GM18858 (cell line): ENCODE measurements around the gene JAK2.
"Not testable (repeated sequence)": the region's sequence is repeated elsewhere in the genome, so short reads cannot be mapped to it uniquely, and the experiment has no call there.

Experiments used
- ATAC-seq: cut with Tn5 transposase; IDR thresholded peaks from one replicate; pipeline ENCODE4 v1.9.1; 2021; ENCODE audit not compliant: unreplicated experiment

Gene JAK2

DNA sequence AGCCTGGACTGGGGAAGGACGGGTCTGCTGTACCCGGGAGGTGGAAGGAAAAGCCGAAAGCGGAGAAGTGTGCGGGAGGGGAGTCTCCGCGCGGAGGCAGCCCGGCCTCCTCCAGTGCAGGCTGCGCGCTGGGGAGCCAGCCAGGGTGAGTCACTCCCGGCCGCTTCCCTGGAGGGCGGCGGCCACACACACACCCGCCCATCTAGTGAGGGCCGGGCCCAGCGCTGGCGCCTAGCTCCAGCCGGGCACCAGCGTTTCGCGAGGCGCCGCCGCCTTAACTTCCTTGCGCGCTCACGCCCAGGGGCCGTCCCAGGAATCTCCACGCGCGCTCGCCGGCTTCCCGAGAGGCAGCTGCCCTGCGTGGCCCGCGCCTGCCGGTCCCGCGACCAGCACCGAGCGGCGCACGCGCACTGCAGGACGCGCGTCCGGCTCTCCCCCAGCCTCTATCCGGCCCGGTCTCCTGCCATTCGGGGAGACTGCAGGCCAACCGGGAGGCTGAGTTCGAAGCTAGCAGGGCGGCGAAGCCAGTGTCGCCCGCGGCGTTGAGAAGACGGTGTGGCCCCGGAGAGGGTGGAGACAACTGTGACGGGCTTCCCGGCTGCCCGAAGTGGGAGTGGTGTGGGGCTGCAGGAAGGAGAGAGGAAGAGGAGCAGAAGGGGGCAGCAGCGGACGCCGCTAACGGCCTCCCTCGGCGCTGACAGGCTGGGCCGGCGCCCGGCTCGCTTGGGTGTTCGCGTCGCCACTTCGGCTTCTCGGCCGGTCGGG is at the start of gene JAK2:
Gene JAK2, plus strand, starts transcription at position 652 of the 765 bp plus-strand sequence. CDS start 36,716 bp downstream, outside the sequence.
- ATAC-seq: peak; percentile 53

DNA sequence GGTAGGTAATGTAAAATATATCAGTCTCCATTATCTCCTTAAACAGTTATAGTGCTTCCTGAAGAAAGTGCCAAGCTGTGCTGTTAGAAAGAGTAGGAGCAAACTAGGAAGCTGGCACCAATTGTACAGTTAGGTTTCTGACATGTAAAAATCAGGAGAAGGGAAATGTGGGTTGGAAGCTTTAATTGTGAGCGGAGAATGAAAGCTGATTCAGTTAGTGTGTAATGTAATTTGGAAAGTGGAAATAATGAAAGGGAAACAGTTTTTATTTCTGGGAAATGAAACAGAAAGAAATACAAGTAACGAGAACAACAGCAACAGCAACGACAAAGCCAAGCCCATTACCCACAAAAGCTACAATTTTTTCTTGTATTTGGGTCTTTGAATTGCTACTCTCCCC is 48.8 kb upstream of the JAK2 start:
- no peak for ATAC-seq

DNA sequence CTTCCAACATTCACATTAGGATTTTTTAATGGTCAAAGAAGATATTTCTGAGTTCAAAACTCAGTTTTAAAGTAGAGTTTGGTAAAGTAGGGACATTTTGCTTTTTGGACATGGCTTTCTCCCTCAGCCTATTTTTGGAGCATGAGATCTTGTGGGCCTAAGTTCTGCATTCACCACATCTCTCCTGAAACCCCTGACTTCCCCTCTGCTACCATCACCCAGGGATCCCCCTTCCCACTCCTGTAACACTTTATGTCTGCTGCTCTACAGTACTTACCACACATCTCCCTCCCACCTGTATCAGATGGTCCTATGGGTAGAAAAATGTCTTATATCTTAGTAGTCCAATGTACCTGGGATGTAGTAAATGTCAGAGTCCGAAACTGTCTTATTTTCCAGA is 48.2 kb upstream of the JAK2 start:
- ATAC-seq: peak; percentile 47

DNA sequence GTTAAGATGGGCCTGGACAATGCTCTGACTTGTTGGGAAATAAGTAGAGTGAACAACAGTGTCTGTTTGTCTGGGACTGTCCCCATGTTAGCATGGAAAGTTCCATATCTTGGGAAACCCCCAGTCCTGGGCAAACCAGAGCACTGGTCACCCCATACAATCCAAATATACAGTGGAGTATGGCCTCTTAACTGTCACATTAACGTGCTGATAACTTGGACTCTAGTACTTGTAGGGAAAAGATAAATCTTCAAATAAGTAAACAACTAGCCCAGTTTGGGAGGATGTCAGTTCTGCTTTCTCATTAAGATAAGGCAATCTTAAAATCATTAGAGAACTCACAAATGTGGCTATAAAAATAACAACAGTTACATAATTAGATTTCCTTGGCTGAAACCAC is 47.6 kb upstream of the JAK2 start:
- ATAC-seq: no peak

DNA sequence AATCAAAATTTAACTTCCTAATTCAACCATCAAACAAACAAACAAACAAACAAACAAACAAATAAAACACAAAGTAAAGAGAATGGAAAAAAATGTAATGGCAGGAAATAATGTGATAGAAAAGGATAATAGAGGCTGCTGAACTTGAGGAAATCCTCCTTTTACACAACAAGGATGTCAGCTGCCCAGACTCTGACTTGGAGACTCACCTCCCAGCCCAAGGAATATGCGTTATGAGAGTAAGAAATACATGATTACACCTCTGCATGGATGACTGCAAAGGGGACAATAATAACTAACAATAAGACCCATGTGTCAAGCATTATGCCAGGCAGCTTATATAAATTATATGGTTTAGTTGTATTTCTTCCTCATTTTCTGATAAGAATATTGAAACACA is 46.6 kb upstream of the JAK2 start:
- no peak for ATAC-seq

DNA sequence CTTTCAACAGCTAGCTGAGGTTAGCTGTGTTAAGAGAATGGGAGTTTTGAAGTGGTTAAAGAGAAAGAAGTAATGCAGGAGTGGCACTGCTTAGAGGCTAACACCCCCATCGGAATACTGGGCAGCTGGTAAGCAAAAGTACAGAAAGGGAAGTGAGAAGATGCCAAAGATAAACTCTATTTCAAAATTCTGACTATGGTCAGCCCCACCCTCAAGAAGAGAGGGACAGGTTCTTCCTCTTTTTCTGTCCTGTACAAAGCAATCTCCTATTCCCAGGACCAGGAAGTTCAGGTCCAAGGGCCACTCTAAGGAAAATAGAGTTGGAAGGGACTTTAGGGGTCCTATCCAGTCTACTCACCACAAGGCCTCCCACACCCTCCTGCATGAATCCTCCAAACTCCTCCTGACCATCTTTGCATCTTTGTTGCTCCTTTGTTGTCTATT is 45.9 kb upstream of the JAK2 start:
- peak; percentile 87 for ATAC-seq

DNA sequence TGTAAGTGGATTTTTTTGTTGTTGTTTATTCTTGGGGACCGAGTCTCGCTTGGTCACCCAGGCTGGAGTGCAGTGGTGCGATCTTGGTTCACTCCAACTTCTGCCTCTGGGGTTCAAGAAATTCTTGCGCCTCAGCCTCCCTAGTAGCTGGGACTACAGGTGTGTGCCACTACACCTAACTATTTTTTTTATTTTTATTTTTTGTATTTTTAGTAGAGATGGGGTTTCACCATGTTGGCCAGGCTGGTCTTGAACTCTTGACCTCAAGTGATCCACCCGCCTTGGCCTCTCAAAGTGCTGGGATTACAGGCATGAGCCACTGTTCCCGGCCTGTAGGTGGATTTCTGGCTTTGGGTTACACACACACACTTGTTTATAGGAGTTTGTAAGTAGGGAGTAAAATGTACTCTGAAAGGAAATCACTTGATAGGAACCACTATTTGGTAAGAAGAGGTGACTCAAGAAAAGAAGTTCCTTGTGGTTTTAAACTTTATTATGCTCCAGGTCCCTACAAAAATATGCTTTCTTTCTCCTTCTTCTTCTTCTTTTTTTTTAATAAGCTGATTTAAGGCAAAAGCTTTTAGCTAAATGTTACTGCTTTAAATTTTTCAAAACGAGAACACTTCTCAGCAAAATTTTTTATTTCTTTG is 42.9 kb upstream of the JAK2 start:
- ATAC-seq: not testable (repeated sequence)

DNA sequence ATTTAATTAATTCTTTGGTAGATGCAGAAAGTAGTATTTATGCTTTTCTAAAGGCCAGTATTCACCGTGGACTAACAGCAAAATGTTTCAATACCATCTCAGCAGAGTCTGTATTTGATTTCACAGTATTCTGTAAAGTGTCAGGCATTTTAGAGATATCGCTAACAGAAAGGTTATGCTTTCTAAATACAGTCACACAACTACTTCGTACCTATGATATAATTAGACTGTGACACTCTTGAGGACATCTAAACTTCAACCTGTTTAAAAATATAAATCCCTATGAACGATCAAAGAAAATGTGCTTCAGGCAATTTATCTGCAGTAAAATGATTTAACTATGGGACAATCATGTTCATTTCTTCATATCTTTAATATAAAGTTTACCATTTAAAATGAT is 41.7 kb upstream of the JAK2 start:
- no peak for ATAC-seq

DNA sequence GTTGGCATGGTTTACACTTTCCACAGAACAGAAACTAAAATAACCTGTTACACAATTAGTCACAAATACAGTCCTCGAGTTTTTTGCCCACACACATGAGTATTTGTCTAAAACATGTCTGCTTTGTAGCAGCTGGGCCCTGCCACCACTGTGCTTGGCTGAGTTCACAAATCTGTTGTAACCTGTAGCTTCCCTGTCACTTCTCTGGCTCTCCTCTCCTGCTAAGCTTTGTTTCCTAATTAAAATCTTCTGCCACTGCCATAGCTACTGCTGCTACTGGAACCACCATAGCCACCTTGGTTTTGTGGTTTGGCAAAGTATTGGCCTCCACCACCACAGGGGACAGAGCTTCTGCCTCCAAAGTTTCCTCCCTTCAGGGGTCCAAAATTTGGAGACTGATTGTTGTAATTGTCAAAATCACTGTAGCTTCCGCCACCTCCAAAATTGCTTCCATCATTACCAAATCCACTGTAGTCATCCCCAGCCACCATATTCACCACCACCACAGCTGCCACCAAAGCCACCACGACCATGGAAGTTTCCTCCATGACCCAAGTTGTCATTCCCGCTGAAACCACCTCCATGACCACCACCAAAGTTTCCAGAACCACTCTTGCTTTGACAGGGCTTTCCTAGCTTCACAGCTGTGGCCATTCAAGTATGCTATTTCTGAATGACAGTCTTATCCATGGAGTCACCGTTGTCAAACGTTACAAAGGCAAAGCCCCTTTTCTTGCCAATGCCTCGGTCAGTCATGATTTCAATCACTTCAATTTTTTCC is 40.5 kb upstream of the JAK2 start:
- ATAC-seq: not testable (repeated sequence)

DNA sequence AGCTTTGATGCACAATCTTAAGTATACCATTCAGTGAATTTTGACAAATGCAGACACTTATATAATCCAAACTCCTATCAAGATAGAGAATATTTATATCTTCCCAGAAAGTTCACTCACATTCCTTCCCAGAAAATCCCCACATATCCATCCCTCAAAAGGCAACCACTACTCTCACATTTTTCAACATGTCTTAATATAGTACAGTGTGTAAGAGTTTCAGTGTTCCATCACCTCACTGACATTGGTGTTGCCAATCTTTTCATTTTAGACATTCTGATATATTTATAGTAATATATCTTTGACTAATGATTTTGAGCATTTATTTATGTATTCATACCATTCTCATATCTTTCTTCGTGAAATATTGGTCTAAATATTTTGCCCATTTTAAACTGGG is 38.1 kb upstream of the JAK2 start:
- no peak for ATAC-seq

DNA sequence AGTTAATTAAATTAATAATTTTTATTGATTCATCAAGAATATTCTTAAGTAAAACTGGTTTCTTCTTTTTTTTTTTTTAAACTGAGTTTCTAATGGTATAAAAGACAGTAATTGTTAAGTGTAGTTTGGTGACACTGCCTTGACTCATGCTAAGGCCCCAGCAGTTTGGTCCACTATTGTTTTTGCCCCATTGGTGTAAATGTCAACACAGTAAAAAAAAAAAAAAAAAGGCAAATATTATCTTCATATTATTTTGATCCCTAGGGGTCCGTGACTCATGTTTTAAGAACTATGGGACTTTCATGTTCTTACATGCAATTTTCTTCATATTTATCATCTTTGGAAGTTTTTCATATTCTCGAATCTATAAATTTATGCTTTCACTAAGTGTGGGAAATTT is 29.2 kb upstream of the JAK2 start:
- ATAC-seq: no peak

DNA sequence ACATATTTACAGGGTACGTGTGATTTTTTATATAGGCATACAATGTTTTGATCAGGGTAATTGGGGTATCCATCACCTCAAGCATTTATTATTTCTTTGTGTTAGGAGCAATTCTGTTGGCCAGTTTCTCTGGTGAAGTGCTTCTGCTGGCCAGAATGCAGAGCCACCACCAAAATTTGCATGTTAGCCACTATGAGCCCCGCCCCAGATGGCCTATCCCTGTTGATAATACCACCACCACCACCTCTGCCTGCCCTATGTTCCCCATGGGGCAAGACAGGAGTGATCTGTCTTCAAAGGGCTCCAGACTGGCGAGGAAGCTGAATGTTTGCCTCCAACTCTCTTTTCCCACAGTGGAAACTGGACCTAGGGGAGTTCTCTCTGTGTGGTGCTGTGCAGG is 26.0 kb upstream of the JAK2 start:
- ATAC-seq: no peak

DNA sequence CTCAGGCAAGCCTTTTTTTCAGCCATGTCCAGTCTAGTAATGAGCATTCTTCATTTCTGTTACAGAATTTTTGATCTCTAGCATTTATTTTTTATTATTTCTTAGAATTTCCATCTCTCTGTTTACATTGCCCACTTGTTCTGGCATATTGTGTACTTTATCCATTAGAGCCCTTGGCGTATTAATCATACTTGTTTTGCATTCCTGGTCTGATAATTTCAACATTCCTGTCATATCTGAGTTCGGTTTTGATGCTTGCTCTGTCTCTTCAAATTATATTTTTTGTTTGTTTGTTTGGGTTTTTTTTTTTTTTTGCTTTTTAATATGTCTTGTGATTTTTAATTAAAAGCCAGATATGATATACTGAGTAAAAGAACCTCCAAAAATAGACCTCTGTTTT is 23.0 kb upstream of the JAK2 start:
- no peak for ATAC-seq

DNA sequence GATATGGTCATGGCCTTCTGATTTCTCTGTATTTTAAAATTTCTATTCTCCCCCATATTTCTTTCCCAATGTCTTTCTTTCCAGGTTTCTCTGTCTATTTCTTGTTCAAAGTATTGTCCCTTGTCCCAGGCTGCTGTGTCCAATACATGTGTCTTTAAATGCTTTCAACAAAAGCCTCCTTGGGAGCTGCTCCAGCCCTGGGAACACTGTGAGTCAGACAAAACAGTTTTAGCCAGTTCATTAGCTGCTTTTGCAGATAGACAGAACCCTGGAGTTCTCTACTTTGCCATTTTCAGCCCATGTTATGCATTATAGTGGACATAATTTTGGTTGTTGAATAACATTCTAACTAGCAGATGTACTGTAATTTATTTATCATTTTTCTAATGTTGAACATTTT is 20.5 kb upstream of the JAK2 start:
- no peak for ATAC-seq

DNA sequence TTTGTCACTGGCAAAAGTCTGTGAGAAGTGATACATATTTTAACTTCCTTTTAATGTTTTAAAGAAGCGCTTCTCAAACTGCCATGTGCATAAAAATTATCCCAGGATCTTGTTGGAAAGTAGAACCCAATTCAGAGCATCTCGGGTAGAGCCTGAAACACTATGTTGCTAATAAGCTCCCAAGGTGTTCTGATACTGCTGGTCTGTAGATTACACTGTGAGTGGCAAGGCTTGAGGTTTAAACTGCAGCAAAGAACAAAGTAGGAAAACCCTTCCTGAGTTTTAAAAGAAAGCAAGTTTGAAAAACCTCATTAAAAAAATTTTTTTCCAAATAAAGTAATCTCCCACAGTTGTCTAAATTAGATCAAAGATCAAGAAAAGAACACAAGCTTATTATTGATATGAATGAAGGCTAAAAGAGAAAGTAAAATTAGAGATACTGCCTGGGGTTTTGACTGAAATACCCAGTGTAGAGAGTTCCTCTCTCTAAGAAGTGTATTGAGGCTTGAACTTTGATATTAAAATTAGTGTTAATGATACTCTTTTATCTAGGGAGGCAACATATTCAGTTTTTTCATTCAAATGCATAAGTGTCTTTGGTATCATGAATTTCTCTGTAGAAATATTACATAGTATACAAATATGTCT is 19.8 kb upstream of the JAK2 start:
- no peak for ATAC-seq

DNA sequence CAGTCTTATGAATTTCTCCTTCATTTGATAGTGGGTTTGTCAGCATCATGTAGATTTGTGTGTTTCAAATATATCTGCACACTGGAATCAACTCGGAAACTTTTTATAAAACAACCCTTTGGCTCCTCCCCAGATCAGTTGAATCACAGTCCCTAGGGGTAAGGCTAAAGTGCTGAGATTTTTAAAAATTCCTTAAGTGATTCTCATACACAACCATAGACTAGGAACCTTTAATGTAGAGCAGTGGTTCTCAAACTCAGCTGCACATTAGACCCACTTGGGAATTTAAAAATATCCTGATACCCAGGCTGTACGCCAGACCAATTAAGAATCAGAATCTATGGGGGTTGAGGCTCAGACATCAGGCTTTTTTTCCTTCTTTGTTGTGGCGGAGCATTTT is 17.5 kb upstream of the JAK2 start:
- ATAC-seq: no peak

DNA sequence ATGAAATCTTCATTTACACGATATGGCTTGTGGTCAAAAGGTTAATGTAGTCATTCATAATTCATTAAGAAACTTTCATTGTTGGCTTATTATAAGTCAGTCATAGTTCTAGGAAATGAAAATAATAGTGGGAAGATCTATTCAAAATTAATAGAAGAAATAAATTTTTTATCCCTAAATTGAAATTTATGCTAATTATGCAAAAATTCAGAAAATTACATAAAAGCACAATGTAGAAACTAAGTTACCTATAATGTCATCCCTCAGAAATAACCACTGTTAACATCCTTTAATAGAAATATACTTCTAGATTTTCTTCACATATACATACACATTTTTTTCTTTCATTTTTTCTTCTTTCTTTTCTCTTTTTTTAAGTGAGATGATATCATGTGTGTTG is 15.9 kb upstream of the JAK2 start:
- ATAC-seq: no peak

DNA sequence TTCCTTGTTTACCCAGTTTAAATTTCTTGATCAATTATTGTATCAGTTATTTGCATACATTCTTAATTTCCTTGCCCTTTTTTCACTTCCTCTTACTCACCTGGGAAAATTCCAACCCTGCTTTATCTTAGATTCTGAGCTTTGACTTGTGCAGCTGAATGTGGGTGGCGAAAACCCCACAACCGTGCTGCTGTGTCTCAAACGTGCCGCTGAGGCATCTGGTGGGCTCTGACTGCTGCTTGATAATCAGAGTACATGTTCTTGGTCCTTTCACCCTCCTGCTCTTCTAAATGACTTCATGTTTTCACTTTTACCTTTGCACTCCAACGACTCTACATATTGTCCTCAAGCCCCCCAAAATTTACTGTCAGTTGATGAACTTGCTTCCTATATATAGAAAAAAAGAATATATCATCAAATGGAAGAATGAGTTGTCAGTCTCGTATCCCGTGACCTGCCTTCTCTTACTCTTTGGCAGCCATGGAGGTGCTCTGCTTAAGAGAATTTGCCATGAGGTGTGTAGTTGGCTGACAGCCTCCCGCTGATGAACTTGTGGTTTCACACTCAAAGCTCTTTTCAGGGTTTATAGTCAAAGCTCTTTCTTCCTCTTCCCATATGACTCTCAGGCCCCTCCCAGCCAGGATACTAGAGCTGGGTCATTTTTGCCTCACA is 14.0 kb upstream of the JAK2 start:
- peak; percentile 82 for ATAC-seq

DNA sequence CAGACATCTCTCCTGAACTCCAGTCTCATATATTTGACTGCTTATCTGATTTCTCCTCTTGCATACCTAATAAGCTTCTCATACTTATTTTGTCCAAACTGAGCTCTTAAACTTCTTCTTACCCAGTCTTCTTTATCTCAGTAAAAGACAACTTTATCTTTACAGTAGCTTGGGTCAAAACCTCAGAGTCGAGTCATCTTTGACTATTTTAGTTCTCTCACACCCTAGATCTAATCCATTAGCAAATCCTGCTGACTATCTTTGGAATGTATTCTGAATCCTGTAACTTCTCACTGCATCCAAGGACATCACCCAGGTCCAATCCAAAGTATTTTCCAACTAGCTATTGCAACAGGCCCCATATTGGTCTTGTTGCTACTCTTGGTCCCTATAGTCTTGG is 11.8 kb upstream of the JAK2 start:
- no peak for ATAC-seq

DNA sequence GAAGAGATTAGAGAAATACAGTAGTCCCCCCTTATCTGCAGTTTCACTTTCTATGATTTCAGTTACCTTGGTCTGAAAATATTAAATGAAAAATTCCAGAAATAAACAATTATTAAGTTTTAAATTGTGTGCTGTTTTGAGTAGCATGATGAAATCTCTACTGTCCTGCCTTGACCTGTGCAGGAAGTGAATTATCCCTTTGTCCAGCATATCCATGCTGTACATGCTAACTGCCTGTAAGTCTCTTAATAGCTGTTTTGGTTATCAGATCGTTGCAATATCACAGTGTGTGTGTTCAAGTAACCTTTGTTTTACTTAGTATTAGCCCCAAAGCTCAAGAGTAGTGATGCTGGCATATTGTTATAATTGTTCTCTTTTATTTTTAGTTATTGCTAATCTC is 11.2 kb upstream of the JAK2 start:
- no peak for ATAC-seq

DNA sequence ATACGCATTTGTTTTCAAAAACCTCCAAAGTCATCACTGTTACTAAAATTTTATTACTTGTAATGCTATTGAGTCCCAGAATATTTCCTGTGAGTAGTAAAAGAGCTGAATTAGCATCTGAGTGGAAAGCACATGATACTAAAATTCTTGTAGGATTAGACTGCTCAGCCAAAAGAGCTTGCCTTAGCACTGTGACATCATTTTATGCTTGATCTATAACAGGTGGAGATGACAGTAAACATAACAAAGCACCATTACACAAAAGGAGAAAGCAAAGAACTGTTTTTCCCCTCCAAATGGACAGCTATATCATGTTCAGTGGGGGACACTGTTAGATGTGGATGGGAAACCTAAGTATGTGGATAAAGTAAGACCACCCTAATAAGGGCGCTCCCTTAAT is 5.8 kb upstream of the JAK2 start:
- no peak for ATAC-seq
